Gastroesophageal sphincter (tissue), 3 donors: ENCODE results near the gene MPND.

Source experiments
- POLR2A ChIP-seq, 2 donors: fragments of 450-650 bp; IDR thresholded peaks; one replicate each; pipeline ENCODE4 v1.6.1; 2017; ENCODE audit warnings: antibody characterized with exemption in 2 of 2, mild to moderate bottlenecking in 2 of 2, moderate library complexity in 1 of 2
- POLR2AphosphoS5 ChIP-seq: sonication (generic); formaldehyde crosslinking; IDR thresholded peaks from one replicate; pipeline ENCODE4 v1.6.1; 2017; ENCODE audit warnings: antibody characterized with exemption
- TF ChIP-seq, protein P1 (sequence below), 4 experiments: fragments of 200-600 bp in 2 of 4; fragments of 450-650 bp in 2 of 4; sonication (generic) in 1 of 4; IDR thresholded peaks; one replicate each; pipeline ENCODE4 v1.5.1; 2017 to 2019; ENCODE audit warnings: antibody characterized with exemption in 4 of 4, mild to moderate bottlenecking in 2 of 4, moderate library complexity in 2 of 4

GRCh38 chr19:4343370-4344307, at the start of gene MPND:
- TF ChIP-seq, protein P1, sequence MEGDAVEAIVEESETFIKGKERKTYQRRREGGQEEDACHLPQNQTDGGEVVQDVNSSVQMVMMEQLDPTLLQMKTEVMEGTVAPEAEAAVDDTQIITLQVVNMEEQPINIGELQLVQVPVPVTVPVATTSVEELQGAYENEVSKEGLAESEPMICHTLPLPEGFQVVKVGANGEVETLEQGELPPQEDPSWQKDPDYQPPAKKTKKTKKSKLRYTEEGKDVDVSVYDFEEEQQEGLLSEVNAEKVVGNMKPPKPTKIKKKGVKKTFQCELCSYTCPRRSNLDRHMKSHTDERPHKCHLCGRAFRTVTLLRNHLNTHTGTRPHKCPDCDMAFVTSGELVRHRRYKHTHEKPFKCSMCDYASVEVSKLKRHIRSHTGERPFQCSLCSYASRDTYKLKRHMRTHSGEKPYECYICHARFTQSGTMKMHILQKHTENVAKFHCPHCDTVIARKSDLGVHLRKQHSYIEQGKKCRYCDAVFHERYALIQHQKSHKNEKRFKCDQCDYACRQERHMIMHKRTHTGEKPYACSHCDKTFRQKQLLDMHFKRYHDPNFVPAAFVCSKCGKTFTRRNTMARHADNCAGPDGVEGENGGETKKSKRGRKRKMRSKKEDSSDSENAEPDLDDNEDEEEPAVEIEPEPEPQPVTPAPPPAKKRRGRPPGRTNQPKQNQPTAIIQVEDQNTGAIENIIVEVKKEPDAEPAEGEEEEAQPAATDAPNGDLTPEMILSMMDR (IDR thresholded peaks at IDR 0.05), result no peak
- no peak for TF ChIP-seq POLR2AphosphoS5
- TF ChIP-seq POLR2A (IDR thresholded peaks at IDR 0.05), result peak in 1 of 2 donors; percentile 33
